Upper lobe of left lung (tissue), 6 donors: ENCODE measurements around the gene RNF214. TPM values are rescaled to one million over a fixed set of nuclear protein-coding genes. Genes with fewer than 3 reads are reported as not detected.

Experiments used
- ATAC-seq, 2 donors: fragments of 200-7000 bp; cut with Tn5 transposase; one replicate each; pipeline ENCODE4 v1.9.1; 2022; ENCODE audit warnings: mild to moderate bottlenecking in 2 of 2, moderate library complexity in 2 of 2; ENCODE audit not compliant: low FRiP score in 2 of 2
- DNase-seq, 2 donors: peaks; one replicate each; pipeline ENCODE4 v3.0.0-alpha.2; 2019 to 2020
- H3K27ac ChIP-seq, 4 donors: fragments of 200-600 bp; sonication (generic); one replicate each; pipeline ENCODE4 v1.5.1; 2016 to 2019
- H3K27me3 ChIP-seq, 4 donors: fragments of 200-600 bp; sonication (generic); one replicate each; pipeline ENCODE4 v1.5.1; 2017 to 2019
- H3K36me3 ChIP-seq, 4 donors: fragments of 200-600 bp; sonication (generic); one replicate each; pipeline ENCODE4 v1.5.1; 2016 to 2019
- H3K4me1 ChIP-seq, 4 donors: fragments of 200-600 bp; sonication (generic); one replicate each; pipeline ENCODE4 v1.5.1; 2018 to 2019
- H3K4me3 ChIP-seq, 4 donors: fragments of 200-600 bp; sonication (generic); one replicate each; pipeline ENCODE4 v1.5.1; 2017 to 2019; ENCODE audit warnings: mild to moderate bottlenecking in 2 of 4, moderate library complexity in 1 of 4
- H3K9me3 ChIP-seq, 4 donors: fragments of 200-600 bp; sonication (generic); one replicate each; pipeline ENCODE4 v1.5.1; 2018 to 2019
- CTCF ChIP-seq, 6 experiments: fragments of 450-650 bp in 4 of 6; fragments of 200-600 bp in 2 of 6; sonication (generic) in 2 of 6; IDR thresholded peaks; one replicate each; pipeline ENCODE4 v1.5.1; 2016 to 2019; ENCODE audit warnings: antibody characterized with exemption in 6 of 6
- EP300 ChIP-seq, 4 donors: sonication (generic); formaldehyde crosslinking; IDR thresholded peaks; one replicate each; pipeline ENCODE4 v1.5.1; 2017; ENCODE audit warnings: antibody characterized with exemption in 4 of 4, control low read depth in 2 of 4
- POLR2A ChIP-seq, 4 donors: fragments of 450-650 bp; IDR thresholded peaks; one replicate each; pipeline ENCODE4 v1.5.1; 2016 to 2017; ENCODE audit warnings: antibody characterized with exemption in 4 of 4, mild to moderate bottlenecking in 2 of 4
- POLR2AphosphoS5 ChIP-seq, 2 donors: sonication (generic); formaldehyde crosslinking; IDR thresholded peaks; one replicate each; pipeline ENCODE4 v1.5.1; 2017; ENCODE audit warnings: antibody characterized with exemption in 2 of 2
- WGBS, 2 donors: methylation state at CpG; one replicate each; pipeline ENCODE4 v1.1.5; 2017 to 2018; 5-methylcytosine and 5-hydroxymethylcytosine counted together
- total RNA-seq, 6 donors: library from RNA; depleted of rRNA in 4 of 6; stranded (reverse); fragments of >200 nt in 4 of 6; gene quantifications; one replicate each; pipeline versions ENCODE4 v1.1.0 to v1.2.1, GENCODE V29; 2016 to 2021
- donor health status: DM: no; HTN: no; CAD: no; lungs with moderate emphysema.
- donor health status: DM: no; HTN: yes; CAD: no; lungs with severe emphysema.

The RNF214 gene
- total RNA-seq, 6 donors from 2014 or later = 9.0 to 24.1 (median 19.8) TPM

GRCh38 chr11:117220999-117221774, 11.3 kb upstream of the RNF214 start:
- peak overlapping the region; percentile 13 to 63 (median 46) for H3K27ac ChIP-seq
- H3K9me3 ChIP-seq = no peaks in the 10 kb centered on the region
- WGBS, 2 donors = 77 to 89% methylated on average over 5 to 7 of the region's 7 CpGs
- H3K36me3 ChIP-seq = peaks cover 19 to 99% (median 67%) of the 10 kb centered on the region in 4 donors
- DNase-seq (no peak), ATAC-seq (peak in 1 of 2 donors; percentile 18)
- peaks cover 5 to 11% (median 10%) of the 10 kb centered on the region in 4 donors for H3K4me1 ChIP-seq
- H3K4me3 ChIP-seq = no peak overlapping the region
- H3K27me3 ChIP-seq = no peaks in the 10 kb centered on the region
- TF ChIP-seq CTCF (IDR thresholded peaks at IDR 0.05) = no peak
- no peak for TF ChIP-seq POLR2A (IDR thresholded peaks at IDR 0.05)
- TF ChIP-seq POLR2AphosphoS5 (IDR thresholded peaks at IDR 0.05) = no peak

DNA sequence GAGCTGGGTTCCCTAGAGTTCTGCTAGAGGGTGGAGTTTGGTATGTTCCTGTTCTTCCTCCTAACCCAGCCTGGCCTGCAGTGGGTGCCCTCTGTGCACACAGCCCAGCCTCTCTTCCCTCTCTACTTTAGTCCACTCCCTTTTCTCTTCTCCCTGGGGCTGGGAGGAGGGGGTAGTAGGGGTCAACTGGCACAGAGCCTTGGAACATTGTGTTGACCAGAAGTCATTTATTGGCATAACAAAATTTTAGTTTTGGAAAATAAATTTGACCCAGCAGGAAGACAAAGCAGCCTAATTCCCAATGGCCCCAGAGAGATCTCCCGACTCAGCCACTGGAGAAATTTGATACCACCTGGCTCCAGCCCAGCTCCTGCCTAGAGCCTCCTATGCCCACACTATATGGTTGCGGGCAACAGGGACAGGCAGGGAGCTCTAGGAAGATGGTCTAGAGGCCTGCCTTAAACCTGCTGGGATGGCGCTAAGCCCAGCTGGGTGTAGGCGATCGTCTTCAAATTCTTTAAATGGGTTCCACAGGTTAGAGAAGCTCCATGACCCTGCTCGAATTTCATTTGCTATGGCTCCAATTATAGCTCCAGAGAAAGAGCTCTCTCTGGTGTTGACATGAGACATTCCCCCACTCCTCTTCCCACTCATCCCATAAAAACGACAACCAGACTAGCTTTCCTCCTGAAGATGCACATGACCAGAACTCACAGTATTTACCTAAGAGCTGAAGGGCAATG, 10.5 kb upstream of the RNF214 start:
- no peak overlapping the region for H3K4me3 ChIP-seq

DNA sequence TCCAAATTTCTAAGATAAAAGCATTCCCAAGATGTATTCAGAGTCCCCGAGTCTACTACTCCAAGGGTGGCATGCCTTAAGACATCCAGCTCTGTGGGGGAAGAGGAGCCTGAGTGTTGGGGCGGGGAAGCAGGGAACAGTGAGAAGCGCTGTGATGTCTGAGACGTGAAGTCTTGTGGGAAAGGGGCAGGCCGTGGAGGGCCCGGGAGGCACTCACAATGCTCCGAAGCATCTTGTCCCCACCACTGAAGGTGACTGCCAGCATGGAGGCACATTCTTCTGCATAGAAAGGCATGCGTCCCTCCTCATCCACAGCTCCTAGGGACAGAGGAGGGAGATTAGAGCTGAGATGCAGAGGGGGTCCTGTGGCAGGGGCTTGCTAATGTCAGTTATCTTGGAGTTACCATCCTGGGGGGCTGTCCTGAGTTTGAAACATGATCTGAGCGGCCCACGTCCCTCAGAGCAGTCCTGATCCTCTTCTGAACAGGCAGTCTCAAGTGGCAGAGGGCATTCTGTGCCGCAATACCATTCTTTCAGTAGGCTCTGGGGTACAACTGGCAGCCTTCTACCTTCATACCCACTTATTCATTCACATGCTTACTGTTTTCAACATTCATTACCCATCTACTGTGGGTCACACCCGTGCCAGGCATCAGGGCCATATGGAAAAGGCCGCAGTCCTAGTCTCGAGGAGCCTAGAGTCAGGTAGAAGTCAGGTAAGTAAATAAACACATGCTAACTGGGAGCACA, 9.3 kb upstream of the RNF214 start:
- WGBS, 2 donors = 95% methylated on average over 12 to 13 of the region's 14 CpGs
- Histone ChIP-seq H3K9me3 (no peaks in the 10 kb centered on the region), H3K4me3 (no peak overlapping the region), H3K27me3 (no peaks in the 10 kb centered on the region), H3K27ac (peak overlapping the region in 3 of 4 donors; percentile 2 to 63 (median 29)), H3K36me3 (peaks cover 24 to 96% (median 68%) of the 10 kb centered on the region in 4 donors), H3K4me1 (peaks cover 5 to 11% (median 10%) of the 10 kb centered on the region in 4 donors)
- TF ChIP-seq POLR2AphosphoS5 (IDR thresholded peaks at IDR 0.05) = no peak
- no peak for TF ChIP-seq CTCF (IDR thresholded peaks at IDR 0.05)
- no peak for TF ChIP-seq EP300 (IDR thresholded peaks at IDR 0.05)
- TF ChIP-seq POLR2A (IDR thresholded peaks at IDR 0.05) = no peak
- ATAC-seq = no peak
- DNase-seq = no peak

More for the DNA sequence above, 10.5 kb upstream of the RNF214 start:
- no peak for TF ChIP-seq POLR2A (IDR thresholded peaks at IDR 0.05)
- TF ChIP-seq CTCF (IDR thresholded peaks at IDR 0.05) = no peak
- no peak for TF ChIP-seq EP300 (IDR thresholded peaks at IDR 0.05)
- TF ChIP-seq POLR2AphosphoS5 (IDR thresholded peaks at IDR 0.05) = no peak
- no peaks in the 10 kb centered on the region for H3K9me3 ChIP-seq
- ATAC-seq (peak; percentile 31 to 66), DNase-seq (no peak)
- WGBS, 2 donors = 77 to 82% methylated on average over 6 to 7 of the region's 7 CpGs
- peaks cover 19 to 96% (median 68%) of the 10 kb centered on the region in 4 donors for H3K36me3 ChIP-seq
- no peaks in the 10 kb centered on the region for H3K27me3 ChIP-seq
- H3K4me1 ChIP-seq = peaks cover 5 to 11% (median 10%) of the 10 kb centered on the region in 4 donors
- peak overlapping the region; percentile 13 to 63 (median 46) for H3K27ac ChIP-seq

DNA sequence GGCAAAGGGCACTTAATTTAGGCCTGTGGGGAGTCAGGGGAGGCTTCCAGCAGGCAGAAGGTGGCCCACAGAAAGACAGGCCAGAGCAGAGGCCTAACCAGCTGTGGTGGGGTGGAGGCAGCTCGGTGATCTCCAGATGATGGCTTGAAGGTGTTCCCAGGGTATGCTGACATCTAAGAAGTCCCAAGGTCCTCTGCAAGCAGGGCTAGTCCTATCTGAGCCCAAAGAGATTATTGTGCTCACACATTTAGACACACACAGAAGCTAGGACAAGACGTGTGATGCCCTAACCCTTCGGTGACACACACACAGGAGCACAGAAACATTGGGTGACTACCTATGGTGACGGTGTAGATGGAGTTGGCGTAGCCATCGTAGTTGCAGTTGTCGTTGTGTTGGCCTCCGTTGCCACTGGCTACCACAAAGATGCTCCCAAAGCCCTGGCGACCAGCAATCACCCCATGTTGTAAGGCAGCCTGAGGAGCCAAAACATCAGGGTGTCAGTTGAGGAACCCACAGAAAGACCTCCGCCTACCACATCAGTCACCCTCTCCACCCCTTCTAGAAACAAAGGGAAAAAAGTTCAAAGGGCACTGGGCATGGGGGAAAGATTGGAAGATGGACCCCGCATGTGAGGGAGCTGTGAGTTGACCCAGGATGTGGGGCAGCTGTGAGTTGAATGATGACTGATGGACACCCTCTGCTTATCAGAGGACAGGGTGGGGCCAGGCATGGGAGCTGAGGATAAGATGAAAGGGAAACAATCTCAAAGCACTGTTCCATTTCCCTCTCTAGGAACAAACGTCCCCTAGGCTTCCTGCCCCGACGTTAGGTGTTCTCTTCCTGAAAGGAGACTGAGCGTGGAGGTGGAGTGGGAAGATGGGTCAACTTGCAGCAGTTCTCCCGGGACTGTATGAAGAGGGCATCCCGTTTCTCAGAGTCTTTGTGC, 8.5 kb upstream of the RNF214 start:
- H3K4me3 ChIP-seq = no peak overlapping the region
- DNase-seq (no peak), ATAC-seq (no peak)
- H3K27ac ChIP-seq = peak overlapping the region in 1 of 4 donors; percentile 2
- peaks cover 17 to 96% (median 65%) of the 10 kb centered on the region in 4 donors for H3K36me3 ChIP-seq
- H3K4me1 ChIP-seq = peaks cover 5 to 11% (median 10%) of the 10 kb centered on the region in 4 donors
- WGBS, 2 donors = 85 to 86% methylated on average over 15 to 17 of the region's 17 CpGs
- no peaks in the 10 kb centered on the region for H3K27me3 ChIP-seq
- TF ChIP-seq POLR2A (IDR thresholded peaks at IDR 0.05) (no peak), CTCF (IDR thresholded peaks at IDR 0.05) (no peak), POLR2AphosphoS5 (IDR thresholded peaks at IDR 0.05) (no peak), EP300 (IDR thresholded peaks at IDR 0.05) (no peak)
- H3K9me3 ChIP-seq = no peaks in the 10 kb centered on the region
